AG09319 (cell line): Measurements from ENCODE around the gene FAM228A.

ENCODE experiments used
- DNase-seq: peaks from one replicate; pipeline ENCODE4 v3.0.0-alpha.2; 2010; ENCODE audit warnings: low read depth; ENCODE audit errors: extremely low read depth
- CTCF ChIP-seq: IDR thresholded peaks from 2 replicates; pipeline ENCODE4 v1.5.1; 2011; ENCODE audit warnings: low read depth, mild to moderate bottlenecking, inconsistent platforms, low read length, moderate library complexity

The FAM228A gene

DNA sequence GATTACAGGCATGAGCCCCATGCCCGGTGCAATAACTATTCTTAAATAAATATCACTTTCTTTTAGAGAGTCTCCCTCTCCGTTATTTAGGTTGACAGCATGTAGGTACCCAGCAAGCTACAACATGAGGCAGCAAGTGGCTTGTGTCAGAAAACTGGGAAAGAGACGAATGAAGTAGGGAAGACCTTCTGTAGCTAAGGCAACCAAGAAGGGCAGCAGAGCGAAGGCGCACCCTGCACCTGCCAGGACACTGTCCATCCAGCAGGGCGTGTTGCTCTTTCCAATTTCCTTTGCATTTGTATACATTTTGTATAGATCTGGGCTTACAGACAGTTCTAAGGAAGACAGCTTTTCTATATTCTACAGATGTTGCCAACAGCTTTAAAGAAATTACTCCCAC lies 48.1 kb downstream of the FAM228A start:
- no peak for TF ChIP-seq CTCF
- no peak for DNase-seq

DNA sequence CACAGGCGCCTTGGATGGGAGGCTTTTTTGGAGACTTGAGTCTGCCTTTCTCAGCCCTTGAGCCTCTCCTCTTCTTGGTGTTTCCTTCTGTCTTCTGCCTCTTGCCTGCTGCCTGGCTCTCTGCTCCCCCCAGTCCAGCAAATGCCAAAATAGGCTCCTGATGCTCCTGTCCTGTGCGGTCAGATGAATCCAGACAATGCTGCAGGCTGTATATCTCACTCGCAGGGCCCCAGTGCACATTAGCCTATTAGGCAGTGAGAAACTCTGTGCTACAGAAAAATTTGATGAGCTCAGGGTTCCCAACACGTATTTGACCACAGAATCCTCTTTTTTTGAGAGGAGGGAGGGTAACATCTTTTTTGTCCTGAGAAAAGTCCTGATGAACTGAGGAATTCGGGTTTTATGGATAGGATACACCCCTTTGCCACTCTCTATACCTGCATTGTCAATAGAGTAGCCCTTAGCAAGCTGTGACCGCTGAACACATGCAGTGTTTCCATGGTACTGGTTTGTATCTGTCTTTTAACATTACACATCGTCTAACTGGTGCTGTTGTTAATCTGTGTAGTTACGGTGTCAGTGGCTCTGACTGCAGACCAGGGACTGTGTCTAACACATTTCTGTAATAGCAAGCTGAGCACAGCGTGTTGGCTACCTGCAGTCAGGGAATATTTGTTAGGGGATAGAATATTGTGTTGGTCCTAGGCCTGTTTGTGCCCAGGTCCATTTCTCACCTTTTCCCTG lies 50.8 kb downstream of the FAM228A start:
- no peak for DNase-seq
- TF ChIP-seq CTCF, result no peak

GRCh38 chr2:24228470-24228869 lies 53.6 kb downstream of the FAM228A start:
- peak; percentile 29 for TF ChIP-seq CTCF
- DNase-seq, result no peak

- no peak for TF ChIP-seq CTCF
- DNase-seq, result no peak
These were observed 56.6 kb downstream of the FAM228A start for GRCh38 chr2:24231461-24231881.

DNA sequence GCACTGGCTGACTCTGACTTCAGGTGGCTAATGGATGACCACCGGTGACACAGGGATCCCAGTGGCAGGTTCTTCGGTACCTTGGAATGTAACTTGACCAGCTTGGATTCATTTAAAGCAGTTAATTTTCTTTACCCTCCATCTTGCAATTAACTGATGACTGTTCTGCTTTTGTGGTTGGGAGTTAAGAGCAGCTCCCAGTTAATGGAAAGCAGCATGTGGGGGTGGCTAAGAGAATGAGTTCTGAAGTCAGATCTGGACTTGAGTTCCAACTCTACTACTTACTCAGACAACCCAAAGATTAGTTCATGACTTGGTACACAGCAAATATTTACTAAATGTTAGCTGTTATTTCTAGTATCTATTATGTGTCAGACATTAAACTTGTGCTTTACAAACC lies 58.5 kb downstream of the FAM228A start:
- no peak for TF ChIP-seq CTCF
- DNase-seq, result no peak

GRCh38 chr2:24237313-24237712 lies 62.5 kb downstream of the FAM228A start:
- no peak for DNase-seq

GRCh38 chr2:24238158-24238557 lies 63.3 kb downstream of the FAM228A start:
- no peak for TF ChIP-seq CTCF
- no peak for DNase-seq

More at GRCh38 chr2:24237313-24237712, 62.5 kb downstream of the FAM228A start:
- TF ChIP-seq CTCF, result no peak
